Caco-2 (cell line): ENCODE data around the gene RAB3B. TPM values are rescaled to one million over a fixed set of nuclear protein-coding genes. Genes with fewer than 3 reads are reported as not detected.

Experiments
- BruUV-seq: library from RNA; stranded (reverse); fragments of 400-500 nt; replicated peaks from 2 replicates; lab custom pipeline; 2021; lab: Mats Ljungman, UMichigan
- CTCF ChIA-PET: fragments of 300-600 bp; sonication (Branson Sonifier 250); formaldehyde crosslinking; loops from one replicate; lab custom pipeline; 2022; ENCODE audit warnings: antibody characterized with exemption; lab: Charles Lee
- POLR2A ChIA-PET: fragments of 300-600 bp; sonication (Branson Sonifier 250); formaldehyde crosslinking; loops from one replicate; lab custom pipeline; 2022; ENCODE audit warnings: antibody characterized with exemption; lab: Charles Lee
- DNase-seq, 2 experiments: peaks; one replicate each; pipeline versions ENCODE4 v3.0.0 to v3.0.0-alpha.2; 2020 to 2022
- H3K27me3 ChIP-seq: replicated peaks from 2 replicates; pipeline ENCODE4 v1.6.0; 2011; ENCODE audit warnings: low read length; ENCODE audit not compliant: control insufficient read depth, insufficient read depth
- H3K36me3 ChIP-seq: 2 replicates; pipeline ENCODE4 v1.5.1; 2011; ENCODE audit warnings: low read length; ENCODE audit not compliant: control insufficient read depth, insufficient read depth
- H3K4me1 ChIP-seq: fragments of 250-450 bp; sonication (Bioruptor Pico); 2 replicates; pipeline ENCODE4 v1.5.1; 2020; ENCODE audit warnings: mild to moderate bottlenecking
- H3K4me3 ChIP-seq: 2 replicates; pipeline ENCODE4 v1.5.1; 2011; ENCODE audit warnings: low read depth, mild to moderate bottlenecking, control low read depth, low read length
- H3K9me3 ChIP-seq: fragments of 250-450 bp; sonication (Bioruptor Pico); 2 replicates; pipeline ENCODE4 v1.5.1; 2020; ENCODE audit warnings: mild to moderate bottlenecking, moderate library complexity
- H3K27ac Mint-ChIP-seq: one replicate; pipeline ENCODE4 v1.8.0; 2022; ENCODE audit warnings: mixed read lengths; ENCODE audit not compliant: unreplicated experiment
- H3K27me3 Mint-ChIP-seq: one replicate; pipeline ENCODE4 v1.8.0; 2022; ENCODE audit warnings: mixed read lengths; ENCODE audit not compliant: insufficient read depth, unreplicated experiment
- H3K36me3 Mint-ChIP-seq: one replicate; pipeline ENCODE4 v1.8.0; 2022; ENCODE audit warnings: mild to moderate bottlenecking, mixed read lengths; ENCODE audit not compliant: insufficient read depth, unreplicated experiment
- H3K4me1 Mint-ChIP-seq: one replicate; pipeline ENCODE4 v1.8.0; 2022; ENCODE audit warnings: low read depth, mixed read lengths; ENCODE audit not compliant: unreplicated experiment
- H3K4me3 Mint-ChIP-seq: one replicate; pipeline ENCODE4 v1.8.0; 2022; ENCODE audit warnings: mild to moderate bottlenecking, moderate library complexity, mixed read lengths; ENCODE audit not compliant: unreplicated experiment
- H3K9me3 Mint-ChIP-seq: one replicate; pipeline ENCODE4 v1.8.0; 2022; ENCODE audit warnings: mixed read lengths; ENCODE audit not compliant: unreplicated experiment
- intact Hi-C: fragments of 100-400 bp; cut with micrococcal nuclease; formaldehyde crosslinking; loops from one replicate; pipeline ENCODE4 v1.10.0; 2022; ENCODE audit not compliant: unreplicated experiment
- total RNA-seq: library from RNA; stranded (reverse); gene quantifications from 2 replicates; pipeline ENCODE4 v1.2.3, GENCODE V29; 2022
- TF ChIP-seq, protein P1 (sequence below), 2 experiments: fragments of 200-600 bp in 1 of 2; IDR thresholded peaks; 1 replicate in 1 of 2; 2 replicates in 1 of 2; pipeline versions ENCODE4 v1.5.1 to v1.8.0; 2011 to 2022; ENCODE audit warnings: antibody characterized with exemption in 1 of 2, control low read depth in 1 of 2, inconsistent platforms in 1 of 2, low read depth in 1 of 2, low read length in 1 of 2, mild to moderate bottlenecking in 1 of 2, moderate library complexity in 1 of 2; ENCODE audit not compliant: insufficient read depth in 1 of 2, severe bottlenecking in 1 of 2, unreplicated experiment in 1 of 2

Gene RAB3B
- total RNA-seq, 1 experiment from 2014 or later: 11.6 TPM

DNA sequence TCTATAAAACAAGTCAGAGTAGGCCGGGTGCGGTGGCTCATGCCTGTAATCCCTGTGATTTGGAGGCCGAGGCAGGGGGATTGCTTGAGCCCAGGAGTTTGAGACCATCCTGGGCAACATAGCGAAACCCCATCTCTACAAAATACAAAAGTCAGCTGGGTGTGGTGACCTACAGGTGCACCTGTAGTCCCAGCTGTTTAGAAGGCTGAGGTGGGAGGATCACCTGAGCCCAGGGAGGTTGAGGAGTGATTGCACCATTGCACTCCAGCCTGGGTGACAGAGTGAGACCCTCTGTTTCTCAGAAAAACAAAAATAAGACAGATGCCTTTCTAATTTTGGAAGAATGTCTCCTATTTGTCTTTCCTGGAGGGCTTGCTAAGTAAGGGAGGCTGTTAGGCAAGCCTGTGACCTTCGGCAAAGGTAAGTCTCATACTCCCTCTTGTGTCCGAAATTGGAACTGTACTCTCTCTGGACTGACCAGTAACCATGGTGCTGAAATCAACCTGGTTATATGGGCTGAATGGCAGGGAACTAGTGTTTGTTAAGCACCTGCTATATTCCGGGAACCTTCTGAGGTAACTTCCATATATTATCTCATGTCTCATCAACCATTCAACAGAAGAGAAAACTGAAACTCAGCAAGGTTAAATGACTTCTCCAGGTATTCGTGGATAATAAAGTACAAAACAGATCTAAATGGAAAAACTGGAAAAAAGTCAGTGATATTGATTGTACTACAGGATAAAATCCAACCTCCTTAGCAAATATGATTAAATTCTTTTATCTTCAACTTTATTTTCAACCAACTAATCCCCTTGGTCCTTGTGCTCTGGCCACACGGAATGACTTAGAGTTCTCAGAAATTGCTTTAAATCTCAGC, 11.8 kb upstream of the RAB3B start:
- no peaks in the 10 kb centered on the region for H3K36me3 Mint-ChIP-seq
- peaks cover 7% of the 10 kb centered on the region for H3K4me1 Mint-ChIP-seq
- no peak overlapping the region for H3K4me3 Mint-ChIP-seq
- TF ChIP-seq, protein P1, sequence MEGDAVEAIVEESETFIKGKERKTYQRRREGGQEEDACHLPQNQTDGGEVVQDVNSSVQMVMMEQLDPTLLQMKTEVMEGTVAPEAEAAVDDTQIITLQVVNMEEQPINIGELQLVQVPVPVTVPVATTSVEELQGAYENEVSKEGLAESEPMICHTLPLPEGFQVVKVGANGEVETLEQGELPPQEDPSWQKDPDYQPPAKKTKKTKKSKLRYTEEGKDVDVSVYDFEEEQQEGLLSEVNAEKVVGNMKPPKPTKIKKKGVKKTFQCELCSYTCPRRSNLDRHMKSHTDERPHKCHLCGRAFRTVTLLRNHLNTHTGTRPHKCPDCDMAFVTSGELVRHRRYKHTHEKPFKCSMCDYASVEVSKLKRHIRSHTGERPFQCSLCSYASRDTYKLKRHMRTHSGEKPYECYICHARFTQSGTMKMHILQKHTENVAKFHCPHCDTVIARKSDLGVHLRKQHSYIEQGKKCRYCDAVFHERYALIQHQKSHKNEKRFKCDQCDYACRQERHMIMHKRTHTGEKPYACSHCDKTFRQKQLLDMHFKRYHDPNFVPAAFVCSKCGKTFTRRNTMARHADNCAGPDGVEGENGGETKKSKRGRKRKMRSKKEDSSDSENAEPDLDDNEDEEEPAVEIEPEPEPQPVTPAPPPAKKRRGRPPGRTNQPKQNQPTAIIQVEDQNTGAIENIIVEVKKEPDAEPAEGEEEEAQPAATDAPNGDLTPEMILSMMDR (IDR thresholded peaks at IDR 0.05; ENCODE audit: insufficient read depth in 1 of 2, low read depth in 1 of 2, low read length in 1 of 2, severe bottlenecking in 1 of 2, unreplicated experiment in 1 of 2): peak; percentile 63 to 89
- intact Hi-C loops: loop anchor here (1.0 kb wide), 1 partner anchor 105 kb away; no protein-coding TSS in a partner anchor
- Histone ChIP-seq H3K36me3 (no peaks in the 10 kb centered on the region), H3K27me3 (no peaks in the 10 kb centered on the region), H3K4me1 (peaks cover 18% of the 10 kb centered on the region), H3K4me3 (no peak overlapping the region), H3K9me3 (no peaks in the 10 kb centered on the region)
- DNase-seq: peak; percentile 69 to 90
- peak overlapping the region; percentile 6 for H3K27ac Mint-ChIP-seq
- no peaks in the 10 kb centered on the region for H3K9me3 Mint-ChIP-seq
- H3K27me3 Mint-ChIP-seq: no peaks in the 10 kb centered on the region
- no TSS peak for BruUV-seq
- CTCF ChIA-PET: interaction anchor here (1.0 kb wide), 1 partner anchor 105 kb away, joined by 5 read pairs; no protein-coding TSS in a partner anchor
- POLR2A ChIA-PET: no interaction called here

DNA sequence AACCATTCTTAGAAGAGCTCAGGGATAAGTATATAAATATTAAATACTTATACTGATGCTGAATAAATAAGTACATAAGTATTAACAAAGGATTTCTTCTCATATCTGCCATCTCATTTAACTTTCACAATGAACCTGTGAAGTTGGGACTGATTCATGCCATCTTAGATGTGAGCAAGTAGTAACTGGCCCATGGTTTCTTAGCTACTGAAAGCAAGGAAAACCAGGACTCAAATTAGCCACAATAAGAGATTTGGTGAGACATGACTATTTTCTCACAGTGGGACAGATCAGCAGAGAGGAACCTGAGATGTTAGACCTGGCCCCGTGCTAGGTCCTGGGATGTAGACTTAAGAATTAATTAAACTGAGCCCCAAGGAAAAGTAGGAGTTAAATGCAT, 8.2 kb upstream of the RAB3B start:
- intact Hi-C loops: loop anchor here (5.0 kb wide), 1 partner anchor 191 kb away; no protein-coding TSS in a partner anchor
- H3K4me3 ChIP-seq: no peak overlapping the region
- POLR2A ChIA-PET: no interaction called here

DNA sequence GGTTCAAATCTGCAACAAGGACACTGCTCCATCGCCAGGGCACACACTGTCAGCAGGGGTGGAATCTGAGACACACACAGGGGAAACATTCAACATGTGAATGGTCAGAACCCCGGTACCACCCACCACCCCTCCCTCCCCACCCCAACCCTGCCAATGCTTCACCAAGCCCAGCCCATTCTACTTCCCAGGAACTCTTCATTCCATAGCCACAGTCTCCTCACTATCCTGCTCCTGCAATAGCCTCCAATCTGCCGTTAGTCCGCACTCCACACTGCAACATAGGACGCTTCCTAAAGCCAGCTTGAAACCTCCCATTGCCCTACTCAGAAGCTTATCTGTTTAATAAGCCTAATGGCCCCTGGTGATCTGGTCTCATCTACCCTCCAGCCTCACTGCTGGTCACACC, 7.5 kb upstream of the RAB3B start:
- Mint-ChIP-seq H3K27me3 (no peaks in the 10 kb centered on the region), H3K4me1 (no peaks in the 10 kb centered on the region), H3K9me3 (no peaks in the 10 kb centered on the region), H3K27ac (no peak overlapping the region), H3K36me3 (no peaks in the 10 kb centered on the region), H3K4me3 (no peak overlapping the region)
- no peak for DNase-seq
- TF ChIP-seq, protein P1 (IDR thresholded peaks at IDR 0.05; ENCODE audit: insufficient read depth in 1 of 2, low read depth in 1 of 2, low read length in 1 of 2, severe bottlenecking in 1 of 2, unreplicated experiment in 1 of 2): no peak
- no peaks in the 10 kb centered on the region for H3K4me1 ChIP-seq
- ChIA-PET CTCF (no interaction called here), POLR2A (no interaction called here)
- H3K36me3 ChIP-seq: no peaks in the 10 kb centered on the region
- no peaks in the 10 kb centered on the region for H3K27me3 ChIP-seq
- no peaks in the 10 kb centered on the region for H3K9me3 ChIP-seq
- no peak overlapping the region for H3K4me3 ChIP-seq
- BruUV-seq: no TSS peak
- intact Hi-C loops: loop anchor here (5.0 kb wide), 1 partner anchor 191 kb away; no protein-coding TSS in a partner anchor

More for the DNA sequence above, 8.2 kb upstream of the RAB3B start:
- Mint-ChIP-seq H3K27me3 (no peaks in the 10 kb centered on the region), H3K27ac (no peak overlapping the region), H3K4me3 (no peak overlapping the region), H3K4me1 (no peaks in the 10 kb centered on the region), H3K36me3 (no peaks in the 10 kb centered on the region), H3K9me3 (no peaks in the 10 kb centered on the region)
- no TSS peak for BruUV-seq
- TF ChIP-seq, protein P1 (IDR thresholded peaks at IDR 0.05; ENCODE audit: insufficient read depth in 1 of 2, low read depth in 1 of 2, low read length in 1 of 2, severe bottlenecking in 1 of 2, unreplicated experiment in 1 of 2): no peak
- CTCF ChIA-PET: no interaction called here
- H3K27me3 ChIP-seq: no peaks in the 10 kb centered on the region
- DNase-seq: no peak
- H3K36me3 ChIP-seq: no peaks in the 10 kb centered on the region
- H3K4me1 ChIP-seq: no peaks in the 10 kb centered on the region
- H3K9me3 ChIP-seq: no peaks in the 10 kb centered on the region
